Stimulated activated CD8-positive, alpha-beta memory T cell treated with anti-CD3 and anti-CD28 coated beads, Interleukin-4, amount 100 ng/mL, for 4 hours (primary cell): ENCODE data around the gene MMUT.
"Not testable (repeated sequence)": the region's sequence is repeated elsewhere in the genome, so short reads cannot be mapped to it uniquely, and the experiment has no call there.

Experiments used
- DNase-seq, 2 donors: peaks; one replicate each; pipeline ENCODE4 v3.0.0-alpha.2; 2020; ENCODE audit warnings: low read depth in 2 of 2, low spot score in 1 of 2

MMUT gene

GRCh38 chr6:49430187-49430586 is 32.9 kb downstream of the MMUT start:
- DNase-seq = no peak

DNA sequence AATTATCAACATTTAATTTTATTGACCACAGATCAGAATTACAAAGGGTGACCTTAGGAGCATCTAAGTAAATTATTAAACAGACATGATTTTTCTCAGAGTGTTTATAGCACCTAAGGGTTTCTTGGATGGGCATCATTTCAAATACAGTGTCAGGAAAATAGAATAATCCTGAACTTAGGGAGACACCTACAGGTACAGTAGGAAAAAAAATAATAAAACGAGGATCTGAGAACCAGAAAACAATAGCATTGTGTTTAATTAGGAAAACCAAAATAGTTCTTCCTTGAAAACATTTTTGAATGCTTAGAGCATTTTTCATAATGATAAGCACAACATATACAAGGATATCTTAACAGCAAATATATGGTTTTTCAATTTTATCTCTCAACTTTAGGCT is 39.2 kb downstream of the MMUT start:
- no peak for DNase-seq

DNA sequence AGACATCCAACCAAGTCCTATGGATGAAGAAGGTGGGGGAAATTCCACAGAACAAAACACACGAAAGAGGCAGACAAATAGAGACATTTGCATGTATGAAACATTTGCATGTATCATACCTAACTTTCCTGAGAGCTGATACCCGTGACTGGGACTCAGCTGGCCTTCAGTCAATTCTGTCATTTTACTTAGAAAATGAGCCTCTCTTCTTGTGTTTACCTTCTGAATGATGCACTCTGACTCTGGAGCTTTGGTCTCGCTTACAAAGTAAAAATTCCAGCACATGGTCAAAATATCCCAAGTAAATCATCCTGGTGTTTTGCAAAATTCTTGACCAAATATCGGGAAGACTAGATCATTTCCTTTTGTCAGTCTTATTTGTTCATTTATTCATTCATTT is 46.9 kb downstream of the MMUT start:
- no peak for DNase-seq

DNA sequence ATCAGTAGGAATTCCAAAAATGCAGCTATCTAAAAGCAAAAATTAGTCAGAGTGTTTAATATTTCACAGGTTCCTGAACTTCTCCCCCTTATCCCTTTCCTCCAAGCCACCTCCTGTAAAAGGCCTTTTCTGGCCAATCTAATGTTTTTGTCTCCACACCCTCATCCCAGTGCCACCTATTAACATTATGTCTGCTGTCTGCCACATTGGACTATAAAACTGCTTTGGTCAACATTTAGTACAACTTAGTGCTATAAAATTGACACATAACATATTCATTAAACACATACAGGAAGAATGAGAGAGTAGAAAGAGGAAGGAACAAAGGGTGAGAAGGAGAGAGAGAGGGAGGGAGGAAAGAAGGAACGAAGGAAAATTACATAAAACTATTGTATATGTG is 47.7 kb downstream of the MMUT start:
- no peak for DNase-seq

GRCh38 chr6:49410564-49410963 is 52.5 kb downstream of the MMUT start:
- no peak for DNase-seq

DNA sequence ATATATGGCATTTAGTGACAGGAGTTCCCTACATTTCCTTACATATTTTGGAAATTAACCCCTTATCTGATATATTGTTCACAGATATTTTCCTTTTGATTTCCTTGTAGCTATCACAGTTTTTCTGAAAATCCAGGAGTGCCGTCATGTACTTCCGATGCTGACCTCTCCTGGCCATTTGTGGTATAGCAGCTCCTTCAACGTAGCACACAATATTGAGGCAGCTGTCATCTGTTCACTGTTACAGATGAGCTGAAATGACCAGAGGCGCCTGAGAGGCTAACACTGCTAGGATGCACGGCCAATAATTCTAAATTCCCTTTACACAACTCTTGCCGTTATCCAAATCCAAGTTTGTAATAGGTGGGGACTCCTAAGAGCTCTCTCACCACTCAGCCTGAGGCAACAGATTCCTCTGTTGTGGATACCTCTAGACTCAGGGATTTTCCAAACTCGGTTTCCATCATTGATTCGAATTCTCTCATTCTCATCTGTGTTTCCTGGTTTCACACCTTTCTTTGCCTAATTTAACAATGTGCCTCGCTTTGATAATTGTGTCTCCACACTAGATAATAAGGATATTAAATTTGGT is 53.0 kb downstream of the MMUT start:
- peak in 1 of 2 donors; percentile 21 for DNase-seq

GRCh38 chr6:49406250-49406970 is 56.6 kb downstream of the MMUT start:
- DNase-seq = no peak

DNA sequence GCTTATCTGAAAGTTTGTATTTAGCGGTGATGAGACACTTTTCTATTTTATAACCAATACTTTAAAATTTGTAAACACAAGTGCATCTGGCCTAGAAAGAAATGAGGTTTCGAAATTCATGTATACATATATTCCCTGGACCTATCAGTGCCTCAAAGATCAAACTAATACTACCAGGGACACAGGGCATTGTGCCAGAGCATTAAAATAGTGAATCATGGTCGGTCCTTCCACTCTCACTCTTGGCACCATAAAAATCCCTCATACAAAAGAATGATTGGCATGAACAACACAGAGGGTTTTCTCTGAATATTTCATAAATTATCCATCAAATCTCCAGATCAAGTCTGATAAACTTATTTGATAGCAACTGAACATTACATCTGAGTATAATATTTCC is 62.0 kb downstream of the MMUT start:
- DNase-seq = no peak

DNA sequence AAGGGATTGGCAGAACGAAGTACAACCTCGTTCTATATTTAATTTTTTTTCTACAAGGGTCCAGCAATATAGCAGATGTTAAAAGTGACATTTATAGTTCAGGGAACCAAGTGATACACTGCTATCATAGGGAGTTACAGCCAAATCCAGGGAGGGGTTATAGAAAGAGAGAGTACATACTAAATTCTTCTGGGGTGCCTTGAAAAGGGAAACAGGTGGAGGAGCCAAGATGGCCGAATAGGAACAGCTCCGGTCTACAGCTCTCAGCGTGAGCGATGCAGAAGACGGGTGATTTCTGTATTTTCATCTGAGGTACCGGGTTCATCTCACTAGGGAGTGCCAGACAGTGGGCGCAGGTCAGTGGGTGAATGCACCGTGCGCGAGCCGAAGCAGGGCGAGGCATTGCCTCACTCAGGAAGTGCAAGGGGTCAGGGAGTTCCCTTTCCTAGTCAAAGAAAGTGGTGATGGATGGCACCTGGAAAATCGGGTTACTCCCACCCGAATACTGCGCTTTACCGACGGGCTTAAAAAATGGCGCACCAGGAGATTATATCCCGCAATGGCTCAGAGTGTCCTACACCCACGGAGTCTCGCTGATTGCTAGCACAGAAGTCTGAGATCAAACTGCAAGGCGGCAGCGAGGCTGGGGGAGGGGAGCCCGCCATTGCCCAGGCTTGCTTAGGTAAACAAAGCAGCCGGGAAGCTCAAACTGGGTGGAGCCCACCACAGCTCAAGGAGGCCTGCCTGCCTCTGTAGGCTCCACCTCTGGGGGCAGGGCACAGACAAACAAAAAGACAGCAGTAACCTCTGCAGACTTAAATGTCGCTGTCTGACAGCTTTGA is 76.2 kb downstream of the MMUT start:
- not testable (repeated sequence) for DNase-seq

DNA sequence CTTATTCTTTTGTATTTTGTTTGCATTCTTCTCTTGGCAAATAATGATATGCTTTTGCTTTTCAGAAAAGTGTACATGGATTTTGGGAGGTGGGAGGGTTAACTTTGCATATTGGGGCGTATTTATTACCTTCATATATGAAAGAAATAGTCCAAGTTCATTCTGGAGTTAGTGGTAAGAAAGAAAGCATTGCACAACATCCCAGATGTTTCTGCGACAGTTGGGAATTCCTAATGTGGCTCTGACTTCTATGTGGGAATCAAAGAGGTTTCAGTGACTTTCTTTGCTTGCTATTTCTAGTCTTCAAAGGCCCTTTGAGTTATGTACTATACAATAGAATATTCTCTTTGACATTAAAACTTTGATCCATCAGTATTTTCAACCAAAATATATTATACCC is 78.1 kb downstream of the MMUT start:
- no peak for DNase-seq
